GM18909 (cell line): Measurements from ENCODE around the gene IQCH.

Experiments
- ATAC-seq: cut with Tn5 transposase; IDR thresholded peaks from one replicate; pipeline ENCODE4 v1.9.1; 2021; ENCODE audit warnings: mild to moderate bottlenecking; ENCODE audit not compliant: unreplicated experiment, poor library complexity

IQCH gene

DNA sequence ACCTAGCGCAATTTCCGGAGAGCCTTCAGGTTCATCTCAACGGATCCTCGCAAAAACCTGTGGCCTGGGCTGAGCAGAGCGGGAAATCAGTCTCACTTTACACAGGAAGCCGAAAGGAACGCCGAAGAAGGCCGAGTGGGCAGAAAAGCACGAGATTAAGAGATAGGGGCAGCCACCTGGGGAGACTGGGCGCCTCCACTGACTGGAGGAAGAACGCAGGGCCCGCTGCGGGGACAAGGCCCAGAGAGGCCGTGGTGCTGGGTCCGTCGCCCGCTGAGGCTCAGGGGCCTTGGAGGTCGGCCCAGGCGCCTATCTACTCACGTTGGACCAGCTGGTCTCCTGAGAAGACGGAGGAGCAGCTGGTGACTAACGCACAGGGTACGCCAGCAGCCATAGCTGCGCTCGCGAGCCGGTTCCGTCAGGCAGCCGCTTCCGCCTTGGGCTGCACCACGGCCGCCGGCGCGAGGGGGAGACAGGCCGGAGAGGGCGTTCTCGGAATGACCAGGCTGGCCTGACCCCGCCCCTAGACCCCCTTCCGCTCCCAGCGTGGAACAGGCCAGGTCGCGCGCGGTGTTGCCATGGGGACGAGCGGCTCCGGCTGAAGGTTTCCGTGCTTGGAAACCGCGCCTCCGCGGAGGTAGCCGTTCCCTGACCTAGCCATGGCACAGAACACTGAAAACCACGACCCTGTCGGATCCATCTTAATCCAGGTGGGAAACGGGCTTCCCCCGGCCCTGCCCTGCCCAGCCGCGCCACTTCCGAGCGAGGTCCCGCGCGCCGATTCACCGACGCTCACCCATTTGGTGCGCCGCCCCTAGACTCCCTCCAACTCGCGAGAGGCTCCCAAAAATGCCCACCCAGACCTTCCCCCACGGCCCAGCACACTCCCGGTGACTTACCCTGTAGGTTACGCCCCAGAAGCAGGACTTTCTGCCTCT, at the start of gene IQCH, which contains the start of gene AAGAB:
TSS of gene IQCH (plus strand) at position 549 of the 938 bp plus-strand sequence. CDS start at position 660, 111 bp downstream.
TSS of gene AAGAB (minus strand) at position 424 of the 938 bp plus-strand sequence. CDS start at position 394, 30 bp downstream.
- ATAC-seq, result peak; percentile 96

DNA sequence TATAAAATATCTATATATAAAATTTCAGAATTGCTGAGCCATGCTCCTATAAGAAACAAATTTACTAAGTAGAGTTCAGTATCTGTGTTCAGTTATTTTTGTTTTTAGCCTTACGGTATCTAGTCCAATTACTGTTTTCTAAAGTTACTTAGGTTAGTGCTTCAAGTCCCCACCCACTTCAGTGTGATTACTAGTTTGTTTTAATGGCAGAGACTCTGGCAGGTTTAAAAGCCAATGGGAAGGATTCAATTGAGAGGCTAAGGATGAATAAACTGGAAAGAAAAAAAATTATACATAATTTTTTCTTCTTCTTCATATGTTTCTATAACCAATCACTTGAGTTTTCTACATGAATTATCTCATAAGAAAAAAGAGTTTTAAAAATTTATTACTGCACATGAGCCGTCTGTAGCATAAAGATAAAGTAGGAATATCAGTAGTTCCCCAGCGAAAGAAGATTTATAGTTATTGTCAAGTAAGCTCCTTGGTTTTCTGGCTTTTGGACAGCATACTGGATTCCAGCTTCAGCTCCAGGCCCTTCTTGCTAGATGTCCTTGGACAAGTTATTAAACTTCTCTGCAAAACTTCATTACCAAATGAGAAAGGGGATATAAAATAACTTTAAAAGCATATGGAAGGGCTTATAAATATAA, 46.9 kb upstream of the IQCH start:
- no peak for ATAC-seq

GRCh38 chr15:67208396-67208795, 46.2 kb upstream of the IQCH start:
- no peak for ATAC-seq

- no peak for ATAC-seq
Observed at GRCh38 chr15:67210555-67211168, 43.9 kb upstream of the IQCH start.

GRCh38 chr15:67212684-67213367, 41.8 kb upstream of the IQCH start:
- no peak for ATAC-seq

GRCh38 chr15:67215102-67215501, 39.5 kb upstream of the IQCH start:
- no peak for ATAC-seq

- ATAC-seq, result no peak
Observed at GRCh38 chr15:67216859-67217258, 37.7 kb upstream of the IQCH start.

GRCh38 chr15:67218428-67218827, 36.2 kb upstream of the IQCH start:
- no peak for ATAC-seq

- no peak for ATAC-seq
Observed at GRCh38 chr15:67219288-67219687, 35.3 kb upstream of the IQCH start.

DNA sequence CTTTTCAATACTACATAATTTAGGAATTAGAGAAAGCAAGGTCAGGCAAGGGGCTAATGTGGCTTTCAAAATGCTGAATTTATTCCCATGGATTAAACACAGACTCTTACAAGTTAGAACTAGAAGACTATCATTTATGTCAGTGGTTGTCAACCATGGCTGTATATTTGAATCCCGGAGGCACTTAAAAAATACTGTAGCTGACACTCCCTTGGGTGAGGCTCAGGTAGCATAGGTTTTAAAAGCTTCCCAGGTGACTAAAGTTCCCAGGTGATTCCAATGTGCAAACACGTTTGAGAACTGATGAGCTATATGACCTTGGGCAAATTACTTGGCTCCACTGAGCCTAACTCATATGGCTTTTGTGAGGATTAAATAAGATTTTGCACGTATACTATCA, 29.7 kb upstream of the IQCH start:
- ATAC-seq, result no peak

GRCh38 chr15:67225336-67225735, 29.2 kb upstream of the IQCH start:
- ATAC-seq, result no peak

- no peak for ATAC-seq
Observed at GRCh38 chr15:67227431-67227830, 27.2 kb upstream of the IQCH start.

GRCh38 chr15:67227846-67228245, 26.7 kb upstream of the IQCH start:
- no peak for ATAC-seq

- ATAC-seq, result no peak
Observed at GRCh38 chr15:67228286-67228685, 26.3 kb upstream of the IQCH start.

DNA sequence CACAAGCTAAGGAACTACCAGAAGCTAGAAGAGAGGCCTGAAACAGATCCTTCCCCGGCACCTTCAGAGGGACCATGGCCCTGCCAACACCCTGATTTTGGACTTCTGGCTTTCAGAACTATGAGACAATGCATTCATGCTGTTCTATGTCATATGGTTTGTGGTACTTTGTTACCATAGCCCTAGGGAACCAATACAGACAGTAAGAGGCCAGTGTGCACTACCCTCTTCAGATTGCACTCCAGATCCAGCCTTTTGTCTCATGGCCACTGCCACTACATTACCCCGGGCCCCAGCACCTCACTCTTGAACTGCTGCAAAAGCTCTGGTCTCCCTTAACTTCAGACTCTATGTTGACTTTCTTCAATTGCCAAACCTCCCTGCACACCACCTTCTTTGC, 24.1 kb upstream of the IQCH start:
- no peak for ATAC-seq

- ATAC-seq, result no peak
Observed at GRCh38 chr15:67232591-67232990, 22.0 kb upstream of the IQCH start.

- no peak for ATAC-seq
Observed at GRCh38 chr15:67240235-67241131, 14.1 kb upstream of the IQCH start.

DNA sequence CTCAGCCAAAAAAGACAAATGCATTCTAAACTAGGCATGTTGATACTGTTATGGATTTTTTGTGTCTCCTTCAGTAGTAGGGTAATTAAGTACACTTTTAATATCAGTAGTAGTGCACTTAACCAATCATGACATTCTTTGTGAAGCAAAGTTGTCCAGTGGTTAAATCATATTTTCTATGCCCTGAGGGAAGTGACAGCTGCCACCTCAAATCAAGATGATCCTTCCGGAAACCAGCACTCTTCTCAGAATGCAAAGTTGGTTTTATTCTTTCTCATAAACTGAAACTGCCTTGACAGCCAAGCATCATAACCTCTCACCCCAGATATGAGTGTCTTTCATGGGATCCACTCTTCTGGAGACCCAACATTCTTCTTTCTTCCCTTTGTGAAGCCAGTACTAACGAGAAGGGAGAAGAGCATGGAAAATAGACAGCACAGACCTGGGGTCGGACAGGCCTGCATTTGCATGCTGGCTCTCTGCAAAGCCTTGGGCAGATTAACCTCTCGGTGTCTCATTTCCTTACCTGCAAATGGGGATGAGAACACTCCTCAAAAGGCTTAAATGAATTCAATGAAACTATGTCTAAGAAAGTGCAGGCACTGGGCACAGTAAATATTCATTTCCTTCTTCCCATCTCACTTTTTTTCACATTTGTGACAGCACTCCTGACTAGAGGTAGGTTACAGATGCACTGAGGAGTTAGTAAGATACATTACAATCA, 13.3 kb upstream of the IQCH start:
- peak; percentile 84 for ATAC-seq

DNA sequence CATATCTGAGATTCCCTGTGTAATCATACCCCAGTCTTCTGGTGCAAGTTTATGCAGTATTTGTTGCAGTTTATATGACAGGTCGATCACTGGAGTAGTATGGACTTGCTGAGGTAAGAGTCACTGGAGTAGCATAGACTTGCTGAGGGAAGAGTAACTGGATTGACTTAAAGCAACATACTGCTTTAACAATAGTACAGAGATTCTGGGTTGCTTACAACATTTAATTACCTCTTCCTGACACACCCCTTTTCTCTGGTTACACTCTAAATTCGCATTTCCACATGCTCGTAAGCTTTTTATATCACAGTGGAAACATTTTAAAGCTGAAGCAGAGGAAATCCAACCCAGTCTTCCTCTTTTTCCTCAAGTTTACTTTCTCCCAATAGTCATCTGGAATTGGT, 11.9 kb upstream of the IQCH start:
- no peak for ATAC-seq
